HEK293 (cell line): ENCODE data around the gene ENKD1.
A peak's percentile ranks its signal among the peaks of the same experiment; 100 is the strongest.

Experiments used
- CTCF ChIA-PET: fragments of 350-600 bp; formaldehyde crosslinking; extraction: SDS; loops from one replicate; lab custom pipeline; 2021; ENCODE audit warnings: antibody characterized with exemption; lab: Yijun Ruan, JAX
- POLR2A ChIA-PET: fragments of 300-600 bp; formaldehyde crosslinking; extraction: SDS; loops from one replicate; lab custom pipeline; 2020; ENCODE audit warnings: antibody characterized with exemption, inconsistent platforms; lab: Yijun Ruan, JAX
- H3K27ac ChIP-seq: fragments of 200-500 bp; sonication (Bioruptor generic); 2 replicates; pipeline ENCODE4 v1.5.1; 2014; ENCODE audit warnings: low read depth, low read length, control low read depth, inconsistent platforms; ENCODE audit errors: extremely low read depth
- H3K36me3 ChIP-seq, 2 experiments: fragments of 200-500 bp in 1 of 2; sonication (Bioruptor generic) in 1 of 2; 1 replicate in 1 of 2; 2 replicates in 1 of 2; pipeline ENCODE4 v1.5.1; 2014 to 2017; ENCODE audit warnings: inconsistent platforms in 2 of 2, low read length in 2 of 2; ENCODE audit not compliant: control insufficient read depth in 2 of 2, insufficient read depth in 1 of 2
- H3K4me1 ChIP-seq: fragments of 200-500 bp; sonication (Bioruptor generic); 2 replicates; pipeline ENCODE4 v1.5.1; 2014; ENCODE audit warnings: mild to moderate bottlenecking, low read length, inconsistent platforms; ENCODE audit not compliant: control insufficient read depth, insufficient read depth
- H3K4me3 ChIP-seq: 2 replicates; pipeline ENCODE4 v1.5.1; 2011; ENCODE audit warnings: low read depth, mild to moderate bottlenecking, control low read depth, low read length, moderate library complexity
- H3K9me3 ChIP-seq: fragments of 200-500 bp; sonication (Bioruptor generic); 2 replicates; pipeline ENCODE4 v1.5.1; 2014; ENCODE audit warnings: low read depth, low read length, inconsistent platforms; ENCODE audit not compliant: control insufficient read depth, insufficient read depth
- GFI1B ChIP-seq: fragments of 450-650 bp; formaldehyde crosslinking; IDR thresholded peaks from 2 replicates; pipeline ENCODE4 v1.5.1; 2016; ENCODE audit warnings: missing biosample characterization, missing genetic modification characterization
- KLF1 ChIP-seq: fragments of 450-650 bp; formaldehyde crosslinking; IDR thresholded peaks from 2 replicates; pipeline ENCODE4 v1.5.1; 2016; ENCODE audit warnings: missing biosample characterization, missing genetic modification characterization
- KLF9 ChIP-seq: fragments of 450-650 bp; formaldehyde crosslinking; IDR thresholded peaks from 2 replicates; pipeline ENCODE4 v1.5.1; 2016; ENCODE audit warnings: missing biosample characterization, missing genetic modification characterization, low read depth
- MYNN ChIP-seq: fragments of 450-650 bp; formaldehyde crosslinking; IDR thresholded peaks from 2 replicates; pipeline ENCODE4 v1.5.1; 2016; ENCODE audit warnings: missing biosample characterization, missing genetic modification characterization, borderline replicate concordance
- SCRT1 ChIP-seq: fragments of 450-650 bp; formaldehyde crosslinking; IDR thresholded peaks from 2 replicates; pipeline ENCODE4 v1.5.1; 2016; ENCODE audit warnings: missing biosample characterization, missing genetic modification characterization, borderline replicate concordance
- SP7 ChIP-seq: fragments of 450-650 bp; formaldehyde crosslinking; IDR thresholded peaks from 2 replicates; pipeline ENCODE4 v1.5.1; 2016; ENCODE audit warnings: missing biosample characterization, missing genetic modification characterization
- TRIM28 ChIP-seq: IDR thresholded peaks from 2 replicates; pipeline ENCODE4 v1.6.1; 2011; ENCODE audit warnings: low read length, control low read depth, borderline replicate concordance
- WT1 ChIP-seq: fragments of 450-650 bp; formaldehyde crosslinking; IDR thresholded peaks from 2 replicates; pipeline ENCODE4 v1.5.1; 2016; ENCODE audit warnings: missing biosample characterization, missing genetic modification characterization
- ZBTB20 ChIP-seq: fragments of 450-650 bp; formaldehyde crosslinking; IDR thresholded peaks from 2 replicates; pipeline ENCODE4 v1.5.1; 2016; ENCODE audit warnings: missing biosample characterization, missing genetic modification characterization
- ZBTB21 ChIP-seq: fragments of 450-650 bp; formaldehyde crosslinking; IDR thresholded peaks from 2 replicates; pipeline ENCODE4 v1.5.1; 2017; ENCODE audit warnings: missing biosample characterization, missing genetic modification characterization
- ZBTB48 ChIP-seq: fragments of 450-650 bp; formaldehyde crosslinking; IDR thresholded peaks from 2 replicates; pipeline ENCODE4 v1.5.1; 2016; ENCODE audit warnings: missing biosample characterization, missing genetic modification characterization
- ZFP37 ChIP-seq: fragments of 450-650 bp; formaldehyde crosslinking; IDR thresholded peaks from 2 replicates; pipeline ENCODE4 v1.5.1; 2016; ENCODE audit warnings: missing biosample characterization, missing genetic modification characterization
- ZNF157 ChIP-seq: fragments of 450-650 bp; formaldehyde crosslinking; IDR thresholded peaks from 2 replicates; pipeline ENCODE4 v1.5.1; 2016; ENCODE audit warnings: missing biosample characterization, missing genetic modification characterization
- ZNF214 ChIP-seq: fragments of 450-650 bp; formaldehyde crosslinking; IDR thresholded peaks from 2 replicates; pipeline ENCODE4 v1.5.1; 2017; ENCODE audit warnings: missing biosample characterization, mild to moderate bottlenecking, missing genetic modification characterization, borderline replicate concordance
- ZNF23 ChIP-seq: fragments of 450-650 bp; formaldehyde crosslinking; IDR thresholded peaks from 2 replicates; pipeline ENCODE4 v1.5.1; 2016; ENCODE audit warnings: missing biosample characterization, missing genetic modification characterization, borderline replicate concordance
- ZNF248 ChIP-seq: fragments of 450-650 bp; formaldehyde crosslinking; IDR thresholded peaks from 2 replicates; pipeline ENCODE4 v1.5.1; 2017; ENCODE audit warnings: missing biosample characterization, missing genetic modification characterization
- ZNF335 ChIP-seq: fragments of 450-650 bp; formaldehyde crosslinking; conservative IDR thresholded peaks from 2 replicates; pipeline ENCODE4 v1.5.1; 2016; ENCODE audit warnings: missing biosample characterization, missing genetic modification characterization
- ZNF350 ChIP-seq: fragments of 450-650 bp; formaldehyde crosslinking; IDR thresholded peaks from 2 replicates; pipeline ENCODE4 v1.5.0; 2017; ENCODE audit warnings: missing biosample characterization, mild to moderate bottlenecking, missing genetic modification characterization
- ZNF37A ChIP-seq: fragments of 450-650 bp; IDR thresholded peaks from 2 replicates; pipeline ENCODE4 v1.5.1; 2018; ENCODE audit warnings: missing biosample characterization, missing genetic modification characterization
- ZNF548 ChIP-seq: fragments of 450-650 bp; formaldehyde crosslinking; IDR thresholded peaks from 2 replicates; pipeline ENCODE4 v1.5.1; 2016; ENCODE audit warnings: missing biosample characterization, missing genetic modification characterization
- ZNF585B ChIP-seq: fragments of 450-650 bp; formaldehyde crosslinking; IDR thresholded peaks from 2 replicates; pipeline ENCODE4 v1.5.1; 2016; ENCODE audit warnings: missing biosample characterization, missing genetic modification characterization
- ZNF670 ChIP-seq: fragments of 450-650 bp; formaldehyde crosslinking; IDR thresholded peaks from 2 replicates; pipeline ENCODE4 v1.5.1; 2016; ENCODE audit warnings: missing biosample characterization, missing genetic modification characterization, low read depth
- ZNF830 ChIP-seq: fragments of 450-650 bp; IDR thresholded peaks from 2 replicates; pipeline ENCODE4 v1.5.0; 2018; ENCODE audit warnings: missing biosample characterization, missing genetic modification characterization, low read depth, mild to moderate bottlenecking, moderate library complexity
- ZNF837 ChIP-seq: fragments of 450-650 bp; formaldehyde crosslinking; IDR thresholded peaks from 2 replicates; pipeline ENCODE4 v1.5.1; 2016; ENCODE audit warnings: missing biosample characterization, missing genetic modification characterization
- TF ChIP-seq, protein P1 (sequence below): fragments of 450-650 bp; formaldehyde crosslinking; IDR thresholded peaks from 2 replicates; pipeline ENCODE4 v1.5.1; 2017; ENCODE audit warnings: missing biosample characterization, missing genetic modification characterization
- TF ChIP-seq, protein P2 (sequence below): fragments of 450-650 bp; formaldehyde crosslinking; IDR thresholded peaks from 2 replicates; pipeline ENCODE4 v1.5.1; 2016; ENCODE audit warnings: missing biosample characterization, missing genetic modification characterization
- TF ChIP-seq, protein P3 (sequence below): fragments of 450-650 bp; formaldehyde crosslinking; IDR thresholded peaks from 2 replicates; pipeline ENCODE4 v1.5.1; 2016; ENCODE audit warnings: missing biosample characterization, missing genetic modification characterization
- TF ChIP-seq, protein P4 (sequence below): fragments of 450-650 bp; IDR thresholded peaks from 2 replicates; pipeline ENCODE4 v1.5.1; 2018; ENCODE audit warnings: missing biosample characterization, missing genetic modification characterization
- TF ChIP-seq, protein P5 (sequence below): fragments of 450-650 bp; formaldehyde crosslinking; IDR thresholded peaks from 2 replicates; pipeline ENCODE4 v1.5.1; 2016; ENCODE audit warnings: missing biosample characterization, missing genetic modification characterization

ENKD1 gene

DNA sequence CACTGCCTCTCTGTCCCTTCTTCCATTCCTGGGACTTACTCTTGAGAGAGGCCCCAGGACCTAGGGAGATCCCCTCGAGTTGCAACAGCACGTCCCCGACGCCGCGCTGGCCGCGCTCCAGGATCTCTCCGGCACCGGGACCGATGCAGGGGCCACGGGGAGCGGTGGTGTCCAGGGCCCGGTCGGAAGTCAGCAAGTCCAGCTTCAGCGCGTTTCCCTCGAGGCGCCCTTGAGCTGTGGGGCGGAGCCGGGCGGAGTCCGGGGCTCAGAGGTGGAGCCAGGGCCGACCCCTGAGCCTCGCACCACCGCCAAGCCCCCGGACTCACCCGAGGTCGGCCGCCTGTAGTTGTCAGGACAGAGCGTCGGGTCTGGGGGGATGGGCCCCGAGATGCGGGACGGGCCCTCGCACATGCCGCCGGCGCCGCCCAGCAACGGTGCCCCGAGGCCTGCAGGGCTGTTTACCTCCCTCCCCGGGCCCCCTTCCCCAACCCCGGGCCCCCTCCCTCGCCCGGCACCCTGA, 458 bp downstream of the ENKD1 start:
- CTCF ChIA-PET = interaction anchor here (0.9 to 3.0 kb wide), 3 partner anchors 99 to 165 kb away, joined by 3 to 19 read pairs (median 3); no protein-coding TSS in a partner anchor
- 0 out of 2 replicates have a peak, but pooled peaks have one; percentile 13 for TF ChIP-seq WT1 (tag by site-specific recombination)
- no peak for TF ChIP-seq KLF9 (tag by site-specific recombination)
- no peak for TF ChIP-seq ZNF837 (tag by site-specific recombination)
- TF ChIP-seq SP7 = no peak
- TF ChIP-seq, protein P1, sequence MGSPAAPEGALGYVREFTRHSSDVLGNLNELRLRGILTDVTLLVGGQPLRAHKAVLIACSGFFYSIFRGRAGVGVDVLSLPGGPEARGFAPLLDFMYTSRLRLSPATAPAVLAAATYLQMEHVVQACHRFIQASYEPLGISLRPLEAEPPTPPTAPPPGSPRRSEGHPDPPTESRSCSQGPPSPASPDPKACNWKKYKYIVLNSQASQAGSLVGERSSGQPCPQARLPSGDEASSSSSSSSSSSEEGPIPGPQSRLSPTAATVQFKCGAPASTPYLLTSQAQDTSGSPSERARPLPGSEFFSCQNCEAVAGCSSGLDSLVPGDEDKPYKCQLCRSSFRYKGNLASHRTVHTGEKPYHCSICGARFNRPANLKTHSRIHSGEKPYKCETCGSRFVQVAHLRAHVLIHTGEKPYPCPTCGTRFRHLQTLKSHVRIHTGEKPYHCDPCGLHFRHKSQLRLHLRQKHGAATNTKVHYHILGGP (tag by site-specific recombination) = no peak
- TF ChIP-seq ZBTB21 = no peak
- TF ChIP-seq ZBTB20 = peak; percentile 89; the same call in 1 of the 2 replicates
- TF ChIP-seq ZNF830 = no peak
- TF ChIP-seq, protein P2, sequence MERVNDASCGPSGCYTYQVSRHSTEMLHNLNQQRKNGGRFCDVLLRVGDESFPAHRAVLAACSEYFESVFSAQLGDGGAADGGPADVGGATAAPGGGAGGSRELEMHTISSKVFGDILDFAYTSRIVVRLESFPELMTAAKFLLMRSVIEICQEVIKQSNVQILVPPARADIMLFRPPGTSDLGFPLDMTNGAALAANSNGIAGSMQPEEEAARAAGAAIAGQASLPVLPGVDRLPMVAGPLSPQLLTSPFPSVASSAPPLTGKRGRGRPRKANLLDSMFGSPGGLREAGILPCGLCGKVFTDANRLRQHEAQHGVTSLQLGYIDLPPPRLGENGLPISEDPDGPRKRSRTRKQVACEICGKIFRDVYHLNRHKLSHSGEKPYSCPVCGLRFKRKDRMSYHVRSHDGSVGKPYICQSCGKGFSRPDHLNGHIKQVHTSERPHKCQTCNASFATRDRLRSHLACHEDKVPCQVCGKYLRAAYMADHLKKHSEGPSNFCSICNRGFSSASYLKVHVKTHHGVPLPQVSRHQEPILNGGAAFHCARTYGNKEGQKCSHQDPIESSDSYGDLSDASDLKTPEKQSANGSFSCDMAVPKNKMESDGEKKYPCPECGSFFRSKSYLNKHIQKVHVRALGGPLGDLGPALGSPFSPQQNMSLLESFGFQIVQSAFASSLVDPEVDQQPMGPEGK (tag by site-specific recombination) = peak; percentile 17; the same call in 1 of the 2 replicates
- no peak for TF ChIP-seq ZNF585B
- TF ChIP-seq ZNF248 (tag by site-specific recombination) = no peak
- TF ChIP-seq, protein P3, sequence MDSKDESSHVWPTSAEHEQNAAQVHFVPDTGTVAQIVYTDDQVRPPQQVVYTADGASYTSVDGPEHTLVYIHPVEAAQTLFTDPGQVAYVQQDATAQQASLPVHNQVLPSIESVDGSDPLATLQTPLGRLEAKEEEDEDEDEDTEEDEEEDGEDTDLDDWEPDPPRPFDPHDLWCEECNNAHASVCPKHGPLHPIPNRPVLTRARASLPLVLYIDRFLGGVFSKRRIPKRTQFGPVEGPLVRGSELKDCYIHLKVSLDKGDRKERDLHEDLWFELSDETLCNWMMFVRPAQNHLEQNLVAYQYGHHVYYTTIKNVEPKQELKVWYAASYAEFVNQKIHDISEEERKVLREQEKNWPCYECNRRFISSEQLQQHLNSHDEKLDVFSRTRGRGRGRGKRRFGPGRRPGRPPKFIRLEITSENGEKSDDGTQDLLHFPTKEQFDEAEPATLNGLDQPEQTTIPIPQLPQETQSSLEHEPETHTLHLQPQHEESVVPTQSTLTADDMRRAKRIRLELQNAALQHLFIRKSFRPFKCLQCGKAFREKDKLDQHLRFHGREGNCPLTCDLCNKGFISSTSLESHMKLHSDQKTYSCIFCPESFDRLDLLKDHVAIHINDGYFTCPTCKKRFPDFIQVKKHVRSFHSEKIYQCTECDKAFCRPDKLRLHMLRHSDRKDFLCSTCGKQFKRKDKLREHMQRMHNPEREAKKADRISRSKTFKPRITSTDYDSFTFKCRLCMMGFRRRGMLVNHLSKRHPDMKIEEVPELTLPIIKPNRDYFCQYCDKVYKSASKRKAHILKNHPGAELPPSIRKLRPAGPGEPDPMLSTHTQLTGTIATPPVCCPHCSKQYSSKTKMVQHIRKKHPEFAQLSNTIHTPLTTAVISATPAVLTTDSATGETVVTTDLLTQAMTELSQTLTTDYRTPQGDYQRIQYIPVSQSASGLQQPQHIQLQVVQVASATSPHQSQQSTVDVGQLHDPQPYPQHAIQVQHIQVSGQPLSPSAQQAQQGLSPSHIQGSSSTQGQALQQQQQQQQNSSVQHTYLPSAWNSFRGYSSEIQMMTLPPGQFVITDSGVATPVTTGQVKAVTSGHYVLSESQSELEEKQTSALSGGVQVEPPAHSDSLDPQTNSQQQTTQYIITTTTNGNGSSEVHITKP = peak; percentile 36; the same call in 1 of the 2 replicates
- TF ChIP-seq SCRT1 (tag by site-specific recombination) = no peak
- no peak for TF ChIP-seq ZNF214 (tag by site-specific recombination)
- no peak for TF ChIP-seq ZNF157 (tag by site-specific recombination)
- no peak for TF ChIP-seq ZNF548 (tag by site-specific recombination)
- TF ChIP-seq KLF1 (tag by site-specific recombination) = peak; percentile 12; the same call in 1 of the 2 replicates
- TF ChIP-seq, protein P4, sequence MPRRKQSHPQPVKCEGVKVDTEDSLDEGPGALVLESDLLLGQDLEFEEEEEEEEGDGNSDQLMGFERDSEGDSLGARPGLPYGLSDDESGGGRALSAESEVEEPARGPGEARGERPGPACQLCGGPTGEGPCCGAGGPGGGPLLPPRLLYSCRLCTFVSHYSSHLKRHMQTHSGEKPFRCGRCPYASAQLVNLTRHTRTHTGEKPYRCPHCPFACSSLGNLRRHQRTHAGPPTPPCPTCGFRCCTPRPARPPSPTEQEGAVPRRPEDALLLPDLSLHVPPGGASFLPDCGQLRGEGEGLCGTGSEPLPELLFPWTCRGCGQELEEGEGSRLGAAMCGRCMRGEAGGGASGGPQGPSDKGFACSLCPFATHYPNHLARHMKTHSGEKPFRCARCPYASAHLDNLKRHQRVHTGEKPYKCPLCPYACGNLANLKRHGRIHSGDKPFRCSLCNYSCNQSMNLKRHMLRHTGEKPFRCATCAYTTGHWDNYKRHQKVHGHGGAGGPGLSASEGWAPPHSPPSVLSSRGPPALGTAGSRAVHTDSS = no peak
- no peak for TF ChIP-seq ZFP37 (tag by site-specific recombination)
- TF ChIP-seq ZNF23 = no peak
- TF ChIP-seq ZNF670 (tag by site-specific recombination) = no peak
- TF ChIP-seq GFI1B (tag by site-specific recombination) = no peak
- TF ChIP-seq, protein P5, sequence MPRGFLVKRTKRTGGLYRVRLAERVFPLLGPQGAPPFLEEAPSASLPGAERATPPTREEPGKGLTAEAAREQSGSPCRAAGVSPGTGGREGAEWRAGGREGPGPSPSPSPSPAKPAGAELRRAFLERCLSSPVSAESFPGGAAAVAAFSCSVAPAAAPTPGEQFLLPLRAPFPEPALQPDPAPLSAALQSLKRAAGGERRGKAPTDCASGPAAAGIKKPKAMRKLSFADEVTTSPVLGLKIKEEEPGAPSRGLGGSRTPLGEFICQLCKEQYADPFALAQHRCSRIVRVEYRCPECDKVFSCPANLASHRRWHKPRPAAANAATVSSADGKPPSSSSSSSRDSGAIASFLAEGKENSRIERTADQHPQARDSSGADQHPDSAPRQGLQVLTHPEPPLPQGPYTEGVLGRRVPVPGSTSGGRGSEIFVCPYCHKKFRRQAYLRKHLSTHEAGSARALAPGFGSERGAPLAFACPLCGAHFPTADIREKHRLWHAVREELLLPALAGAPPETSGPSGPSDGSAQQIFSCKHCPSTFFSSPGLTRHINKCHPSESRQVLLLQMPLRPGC (tag by site-specific recombination) = no peak
- TF ChIP-seq ZNF37A (tag by site-specific recombination) = no peak
- no peak for TF ChIP-seq ZNF350
- 0 out of 2 replicates have a peak, but pooled peaks have one; percentile 12 for TF ChIP-seq ZNF335 (tag by site-specific recombination)
- no peak for TF ChIP-seq MYNN (tag by site-specific recombination)
- no peak for TF ChIP-seq TRIM28
- peak; percentile 45; the same call in 1 of the 2 replicates for TF ChIP-seq ZBTB48 (tag by site-specific recombination)

More for the DNA sequence above, 458 bp downstream of the ENKD1 start:
- Histone ChIP-seq H3K4me3 (peak overlapping the region; percentile 57), H3K4me1 (no peaks in the 10 kb centered on the region), H3K27ac (peak overlapping the region; percentile 43; the same call in 1 of the 2 replicates), H3K36me3 (peaks cover 0 to 37% of the 10 kb centered on the region in 2 experiments; a peak in 1 of 3 replicates), H3K9me3 (no peaks in the 10 kb centered on the region)
- POLR2A ChIA-PET = interaction anchor here (0.5 to 1.5 kb wide), 2 partner anchors 145 to 378 kb away, joined by 4 read pairs; no protein-coding TSS in a partner anchor
